ENCODE data around the gene ERC2. TPM values are rescaled to one million over a fixed set of nuclear protein-coding genes. Genes with fewer than 3 reads are reported as not detected.
A peak's percentile ranks its signal among the peaks of the same experiment; 100 is the strongest.
"Not testable (repeated sequence)": the region's sequence is repeated elsewhere in the genome, so short reads cannot be mapped to it uniquely, and the experiment has no call there.

The ERC2 gene
- polyA plus RNA-seq, 1 experiment: 0.07 TPM

DNA sequence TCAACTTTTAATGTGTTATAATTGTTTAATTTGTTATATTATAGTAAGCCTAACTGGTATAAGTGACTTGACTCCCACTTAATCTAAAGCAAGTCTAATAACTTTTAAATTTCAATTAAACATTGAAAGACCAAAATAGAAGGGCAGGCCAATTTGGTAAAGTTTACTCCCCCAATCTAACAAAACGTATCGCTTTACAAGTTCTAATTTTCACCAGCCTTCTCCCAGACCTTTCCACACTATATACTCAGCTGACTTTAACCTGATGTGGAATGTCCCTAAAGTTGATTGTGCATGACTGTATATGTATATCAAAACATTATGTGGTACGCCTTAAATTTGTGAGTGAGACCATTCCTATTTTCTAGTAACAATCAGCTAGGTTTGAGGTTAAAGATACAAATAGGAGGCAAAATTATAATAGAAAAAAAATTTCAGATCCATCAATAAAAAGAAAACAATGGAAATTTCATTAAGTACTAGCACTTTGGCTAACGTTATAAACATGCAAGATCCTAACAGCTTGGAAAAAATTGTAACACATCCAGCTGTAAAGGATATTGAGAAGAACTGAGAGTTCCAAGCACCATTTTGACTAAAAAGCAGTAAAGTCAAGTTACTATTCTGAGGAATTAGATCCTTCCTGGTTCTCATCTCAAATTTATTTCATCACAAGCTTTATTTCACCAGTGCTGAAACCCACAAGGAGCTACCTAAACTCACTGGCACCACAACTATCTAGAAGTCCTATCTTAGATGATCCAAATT lies 199.5 kb downstream of the ERC2 start:
- CTCF ChIA-PET: interaction anchor here (0.6 to 1.2 kb wide), 3 partner anchors 11 to 226 kb away, joined by 3 read pairs; no protein-coding TSS in a partner anchor
- Histone ChIP-seq H3K36me3 (ENCODE audit: control insufficient read depth, insufficient read depth, low read length) (no peaks in the 10 kb centered on the region), H3K4me3 (ENCODE audit: low read depth, low read length) (no peak overlapping the region), H3K27me3 (ENCODE audit: control insufficient read depth, insufficient read depth, low read length) (no peaks in the 10 kb centered on the region)
- no peak for DNase-seq (ENCODE audit: low read depth)
- TF ChIP-seq, protein P1, sequence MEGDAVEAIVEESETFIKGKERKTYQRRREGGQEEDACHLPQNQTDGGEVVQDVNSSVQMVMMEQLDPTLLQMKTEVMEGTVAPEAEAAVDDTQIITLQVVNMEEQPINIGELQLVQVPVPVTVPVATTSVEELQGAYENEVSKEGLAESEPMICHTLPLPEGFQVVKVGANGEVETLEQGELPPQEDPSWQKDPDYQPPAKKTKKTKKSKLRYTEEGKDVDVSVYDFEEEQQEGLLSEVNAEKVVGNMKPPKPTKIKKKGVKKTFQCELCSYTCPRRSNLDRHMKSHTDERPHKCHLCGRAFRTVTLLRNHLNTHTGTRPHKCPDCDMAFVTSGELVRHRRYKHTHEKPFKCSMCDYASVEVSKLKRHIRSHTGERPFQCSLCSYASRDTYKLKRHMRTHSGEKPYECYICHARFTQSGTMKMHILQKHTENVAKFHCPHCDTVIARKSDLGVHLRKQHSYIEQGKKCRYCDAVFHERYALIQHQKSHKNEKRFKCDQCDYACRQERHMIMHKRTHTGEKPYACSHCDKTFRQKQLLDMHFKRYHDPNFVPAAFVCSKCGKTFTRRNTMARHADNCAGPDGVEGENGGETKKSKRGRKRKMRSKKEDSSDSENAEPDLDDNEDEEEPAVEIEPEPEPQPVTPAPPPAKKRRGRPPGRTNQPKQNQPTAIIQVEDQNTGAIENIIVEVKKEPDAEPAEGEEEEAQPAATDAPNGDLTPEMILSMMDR (IDR thresholded peaks at IDR 0.05; ENCODE audit: insufficient read depth, low read depth, low read length): no peak
- POLR2A ChIA-PET: no interaction called here

DNA sequence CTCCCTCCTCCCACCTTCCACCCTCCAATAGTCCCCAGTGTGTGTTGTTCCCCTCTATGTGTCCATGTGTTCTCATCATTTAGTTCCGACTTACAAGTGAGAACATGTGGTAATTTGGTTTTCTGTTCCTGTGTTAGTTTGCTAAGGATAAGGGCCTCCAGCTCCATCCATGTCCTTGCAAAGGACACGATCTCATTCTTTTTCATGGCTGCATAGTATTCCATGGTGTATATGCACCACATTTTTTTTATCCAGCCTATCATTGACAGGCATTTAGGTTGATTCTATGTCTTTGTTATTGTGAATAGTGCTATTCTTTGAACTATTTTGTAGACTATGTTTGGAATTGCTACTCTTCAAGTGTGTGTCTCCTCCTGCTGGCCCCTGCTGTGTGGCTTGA lies 206.4 kb downstream of the ERC2 start:
- H3K36me3 ChIP-seq (ENCODE audit: control insufficient read depth, insufficient read depth, low read length); H3K27me3 ChIP-seq (ENCODE audit: control insufficient read depth, insufficient read depth, low read length); POLR2A ChIA-PET; DNase-seq (ENCODE audit: low read depth); H3K4me3 ChIP-seq (ENCODE audit: low read depth, low read length): not testable (repeated sequence)
- CTCF ChIA-PET: interaction anchor here (1.5 kb wide), 1 partner anchor 10 kb away, joined by 7 read pairs; no protein-coding TSS in a partner anchor

DNA sequence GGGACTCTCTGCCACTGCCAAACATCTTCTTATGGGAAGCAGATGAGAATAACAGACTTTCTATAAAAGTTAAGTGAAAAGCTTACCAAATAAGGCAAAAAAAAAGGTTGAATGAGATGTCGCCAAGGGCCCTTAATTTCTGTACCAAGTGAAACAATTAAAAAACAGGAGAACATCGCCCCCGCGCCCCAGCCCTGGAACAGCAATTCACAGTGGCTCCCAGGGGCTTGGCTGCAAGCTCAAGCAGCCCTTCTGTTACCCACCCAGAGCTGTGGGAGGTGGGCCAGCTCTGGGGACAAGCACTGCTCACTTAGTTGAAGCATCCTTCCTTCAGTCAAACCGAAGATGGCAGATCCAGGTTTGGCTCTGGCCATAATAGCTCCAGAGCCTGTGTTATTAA lies 208.0 kb downstream of the ERC2 start:
- Histone ChIP-seq H3K27me3 (ENCODE audit: control insufficient read depth, insufficient read depth, low read length) (no peaks in the 10 kb centered on the region), H3K4me3 (ENCODE audit: low read depth, low read length) (no peak overlapping the region), H3K36me3 (ENCODE audit: control insufficient read depth, insufficient read depth, low read length) (no peaks in the 10 kb centered on the region)
- POLR2A ChIA-PET: no interaction called here
- CTCF ChIA-PET: interaction anchor here (1.1 to 1.5 kb wide), 2 partner anchors 9 kb away, joined by 3 to 7 read pairs; no protein-coding TSS in a partner anchor
- DNase-seq (ENCODE audit: low read depth): no peak
- TF ChIP-seq, protein P1 (IDR thresholded peaks at IDR 0.05; ENCODE audit: insufficient read depth, low read depth, low read length): no peak

DNA sequence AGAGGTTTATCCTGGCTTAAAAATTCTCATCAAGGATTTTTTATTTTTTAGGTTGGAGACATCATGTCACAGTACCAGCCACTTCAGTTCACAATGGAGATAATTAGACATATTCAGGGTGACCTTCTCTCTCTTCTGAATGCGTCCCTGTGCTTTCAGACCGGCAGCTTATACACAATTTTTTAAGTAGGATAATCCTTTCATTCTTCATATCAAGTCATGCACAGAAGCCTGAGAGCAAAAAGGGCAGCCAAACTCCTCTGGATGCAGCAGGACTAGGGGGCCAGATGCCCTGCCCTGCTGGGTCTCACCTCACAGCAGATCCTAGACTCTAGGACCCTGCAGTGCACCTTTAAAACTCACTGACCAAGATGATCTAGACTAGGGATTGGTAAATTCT lies 210.4 kb downstream of the ERC2 start:
- TF ChIP-seq, protein P1 (IDR thresholded peaks at IDR 0.05; ENCODE audit: insufficient read depth, low read depth, low read length): no peak
- Histone ChIP-seq H3K27me3 (ENCODE audit: control insufficient read depth, insufficient read depth, low read length) (no peaks in the 10 kb centered on the region), H3K4me3 (ENCODE audit: low read depth, low read length) (no peak overlapping the region), H3K36me3 (ENCODE audit: control insufficient read depth, insufficient read depth, low read length) (no peaks in the 10 kb centered on the region)
- ChIA-PET POLR2A (no interaction called here), CTCF (no interaction called here)
- no peak for DNase-seq (ENCODE audit: low read depth)

DNA sequence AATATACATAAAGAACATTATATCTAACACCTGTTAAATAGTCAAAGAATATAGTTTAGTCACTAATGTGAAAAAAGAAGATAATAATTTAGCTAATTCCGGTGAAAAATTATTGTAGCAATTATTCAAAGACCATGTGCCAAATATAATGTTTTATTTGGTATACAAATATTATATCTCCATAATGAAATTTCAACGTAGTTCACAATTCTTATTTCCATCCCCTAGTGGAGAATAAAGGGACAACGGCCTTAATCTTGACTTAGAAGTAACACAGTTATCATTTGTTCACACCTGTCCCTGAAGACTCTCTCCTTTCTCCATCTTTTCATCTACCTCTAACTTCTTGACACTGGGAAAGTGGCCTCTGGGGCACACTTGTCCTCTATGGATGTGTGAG lies 213.4 kb downstream of the ERC2 start:
- no peak overlapping the region for H3K4me3 ChIP-seq (ENCODE audit: low read depth, low read length)
- TF ChIP-seq, protein P1 (IDR thresholded peaks at IDR 0.05; ENCODE audit: insufficient read depth, low read depth, low read length): peak; percentile 49
- H3K36me3 ChIP-seq (ENCODE audit: control insufficient read depth, insufficient read depth, low read length): no peaks in the 10 kb centered on the region
- H3K27me3 ChIP-seq (ENCODE audit: control insufficient read depth, insufficient read depth, low read length): no peaks in the 10 kb centered on the region
- CTCF ChIA-PET: interaction anchor here (0.6 to 2.5 kb wide), 4 partner anchors 11 to 1394 kb away, joined by 3 to 6 read pairs (median 4); no protein-coding TSS in a partner anchor
- DNase-seq (ENCODE audit: low read depth): no peak
- POLR2A ChIA-PET: no interaction called here
